AG20443 (cell line): ENCODE data around the gene CDK14.

Source experiments
- DNase-seq: peaks from one replicate; pipeline ENCODE4 v3.0.0; 2012; ENCODE audit warnings: low spot score, mixed read lengths

CDK14 gene

GRCh38 chr7:91098566-91098965, 502.4 kb downstream of the CDK14 start:
- no peak for DNase-seq

GRCh38 chr7:91103363-91103762, 507.2 kb downstream of the CDK14 start:
- no peak for DNase-seq

- no peak for DNase-seq
These were observed 511.3 kb downstream of the CDK14 start for GRCh38 chr7:91107460-91107859.

- no peak for DNase-seq
These were observed 513.1 kb downstream of the CDK14 start for GRCh38 chr7:91109200-91109599.

GRCh38 chr7:91112902-91113341, 516.8 kb downstream of the CDK14 start:
- no peak for DNase-seq

GRCh38 chr7:91114232-91114631, 518.1 kb downstream of the CDK14 start:
- no peak for DNase-seq

- DNase-seq: no peak
These were observed 530.6 kb downstream of the CDK14 start for GRCh38 chr7:91126762-91127161.

GRCh38 chr7:91127325-91127724, 531.2 kb downstream of the CDK14 start:
- no peak for DNase-seq

- DNase-seq: no peak
These were observed 531.8 kb downstream of the CDK14 start for GRCh38 chr7:91127959-91128358.

- DNase-seq: peak; percentile 11
These were observed 532.7 kb downstream of the CDK14 start for GRCh38 chr7:91128683-91129348.

- no peak for DNase-seq
These were observed 539.2 kb downstream of the CDK14 start for GRCh38 chr7:91135300-91135699.

- DNase-seq: no peak
These were observed 539.7 kb downstream of the CDK14 start for GRCh38 chr7:91135703-91136430.

- DNase-seq: no peak
These were observed 541.1 kb downstream of the CDK14 start for GRCh38 chr7:91137153-91137787.

- DNase-seq: no peak
These were observed 541.8 kb downstream of the CDK14 start for GRCh38 chr7:91137788-91138368.

GRCh38 chr7:91140286-91140685, 544.2 kb downstream of the CDK14 start:
- DNase-seq: no peak

GRCh38 chr7:91140982-91141381, 544.9 kb downstream of the CDK14 start:
- no peak for DNase-seq

- no peak for DNase-seq
These were observed 546.6 kb downstream of the CDK14 start for GRCh38 chr7:91142743-91143142.

- DNase-seq: no peak
These were observed 553.5 kb downstream of the CDK14 start for GRCh38 chr7:91149341-91150246.

- no peak for DNase-seq
These were observed 555.8 kb downstream of the CDK14 start for GRCh38 chr7:91151916-91152315.

GRCh38 chr7:91156316-91157185, 560.4 kb downstream of the CDK14 start:
- DNase-seq: no peak
